Measurements from ENCODE around the gene EAPP.
"Not testable (repeated sequence)": the region's sequence is repeated elsewhere in the genome, so short reads cannot be mapped to it uniquely, and the experiment has no call there.

Gene EAPP

GRCh38 chr14:34522496-34522895 lies 17.0 kb downstream of the EAPP start:
- no peaks in the 10 kb centered on the region for H3K9me3 ChIP-seq (ENCODE audit: severe bottlenecking)
- no peak overlapping the region for H3K27ac ChIP-seq (ENCODE audit: poor library complexity, severe bottlenecking)
- TF ChIP-seq CTCF (IDR thresholded peaks at IDR 0.05; ENCODE audit: poor library complexity, severe bottlenecking) = no peak
- no peak for ATAC-seq (ENCODE audit: low read depth)
- H3K4me1 ChIP-seq (ENCODE audit: insufficient read depth, poor library complexity, severe bottlenecking) = no peaks in the 10 kb centered on the region
- no peaks in the 10 kb centered on the region for H3K27me3 ChIP-seq (ENCODE audit: insufficient read depth, poor library complexity, severe bottlenecking)
- H3K36me3 ChIP-seq (ENCODE audit: low read depth) = peaks cover 93% of the 10 kb centered on the region
- H3K4me3 ChIP-seq (ENCODE audit: severe bottlenecking) = no peak overlapping the region
- no peak for DNase-seq (ENCODE audit: low spot score)

DNA sequence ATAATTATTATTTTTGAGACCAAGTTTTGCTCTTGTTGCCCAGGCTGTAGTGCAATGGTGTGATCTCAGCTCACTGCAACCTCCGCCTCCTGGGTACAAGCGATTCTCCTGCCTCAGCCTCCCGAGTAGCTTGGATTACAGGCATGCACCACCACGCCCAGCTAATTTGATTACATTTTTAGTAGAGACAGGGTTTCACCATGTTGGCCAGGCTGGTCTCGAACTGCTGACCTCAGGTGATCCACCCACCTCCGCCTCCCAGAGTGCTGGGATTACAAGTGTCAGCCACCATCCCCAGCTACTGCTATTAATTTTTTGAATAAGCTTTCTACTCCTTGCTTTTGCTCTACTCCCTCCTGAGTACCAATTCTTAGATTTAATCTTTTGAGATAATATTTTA lies 18.4 kb downstream of the EAPP start:
- peaks cover 89% of the 10 kb centered on the region for H3K36me3 ChIP-seq (ENCODE audit: low read depth)
- H3K27me3 ChIP-seq (ENCODE audit: insufficient read depth, poor library complexity, severe bottlenecking) = not testable (repeated sequence)

GRCh38 chr14:34520304-34520970 lies 19.1 kb downstream of the EAPP start:
- not testable (repeated sequence) for DNase-seq (ENCODE audit: low spot score); H3K27ac ChIP-seq (ENCODE audit: poor library complexity, severe bottlenecking); ATAC-seq (ENCODE audit: low read depth); H3K9me3 ChIP-seq (ENCODE audit: severe bottlenecking); H3K4me3 ChIP-seq (ENCODE audit: severe bottlenecking); H3K4me1 ChIP-seq (ENCODE audit: insufficient read depth, poor library complexity, severe bottlenecking); H3K27me3 ChIP-seq (ENCODE audit: insufficient read depth, poor library complexity, severe bottlenecking)
- H3K36me3 ChIP-seq (ENCODE audit: low read depth) = peaks cover 89% of the 10 kb centered on the region

More for the DNA sequence above, 18.4 kb downstream of the EAPP start:
- not testable (repeated sequence) for DNase-seq (ENCODE audit: low spot score); H3K27ac ChIP-seq (ENCODE audit: poor library complexity, severe bottlenecking); H3K9me3 ChIP-seq (ENCODE audit: severe bottlenecking); H3K4me1 ChIP-seq (ENCODE audit: insufficient read depth, poor library complexity, severe bottlenecking); H3K4me3 ChIP-seq (ENCODE audit: severe bottlenecking); ATAC-seq (ENCODE audit: low read depth)

DNA sequence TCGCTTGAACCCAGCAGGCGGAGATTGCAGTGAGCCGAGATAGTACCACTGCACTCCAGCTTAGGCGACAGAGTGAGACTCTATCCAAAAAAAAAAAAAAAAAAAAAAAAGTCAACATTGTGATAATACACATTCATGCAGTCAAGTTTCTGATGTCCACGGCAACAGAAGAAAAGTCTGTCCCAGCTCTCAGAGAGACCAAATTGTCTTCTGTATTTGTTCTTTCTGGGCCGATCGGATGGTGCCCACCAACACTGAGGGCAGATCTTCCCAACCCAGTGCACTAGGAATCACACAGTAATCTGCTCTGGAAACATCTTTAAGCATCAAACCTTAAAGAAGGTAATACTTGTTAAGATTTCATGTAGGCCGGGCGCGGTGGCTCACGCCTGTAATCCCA lies 31.6 kb downstream of the EAPP start:
- no peak for ATAC-seq (ENCODE audit: low read depth)
- no peak for DNase-seq (ENCODE audit: low spot score)
- no peaks in the 10 kb centered on the region for H3K27me3 ChIP-seq (ENCODE audit: insufficient read depth, poor library complexity, severe bottlenecking)
- TF ChIP-seq CTCF (IDR thresholded peaks at IDR 0.05; ENCODE audit: poor library complexity, severe bottlenecking) = no peak
- no peaks in the 10 kb centered on the region for H3K4me1 ChIP-seq (ENCODE audit: insufficient read depth, poor library complexity, severe bottlenecking)
- no peaks in the 10 kb centered on the region for H3K36me3 ChIP-seq (ENCODE audit: low read depth)
- no peaks in the 10 kb centered on the region for H3K9me3 ChIP-seq (ENCODE audit: severe bottlenecking)
- H3K4me3 ChIP-seq (ENCODE audit: severe bottlenecking) = no peak overlapping the region
- no peak overlapping the region for H3K27ac ChIP-seq (ENCODE audit: poor library complexity, severe bottlenecking)

- Histone ChIP-seq H3K27ac (ENCODE audit: poor library complexity, severe bottlenecking) (no peak overlapping the region), H3K36me3 (ENCODE audit: low read depth) (no peaks in the 10 kb centered on the region), H3K9me3 (ENCODE audit: severe bottlenecking) (no peaks in the 10 kb centered on the region), H3K27me3 (ENCODE audit: insufficient read depth, poor library complexity, severe bottlenecking) (no peaks in the 10 kb centered on the region), H3K4me3 (ENCODE audit: severe bottlenecking) (no peak overlapping the region), H3K4me1 (ENCODE audit: insufficient read depth, poor library complexity, severe bottlenecking) (no peaks in the 10 kb centered on the region)
- no peak for TF ChIP-seq CTCF (IDR thresholded peaks at IDR 0.05; ENCODE audit: poor library complexity, severe bottlenecking)
- DNase-seq (ENCODE audit: low spot score) (no peak), ATAC-seq (ENCODE audit: low read depth) (no peak)
Observed at GRCh38 chr14:34507459-34507858, 32.0 kb downstream of the EAPP start.

GRCh38 chr14:34505124-34505491 lies 34.4 kb downstream of the EAPP start:
- not testable (repeated sequence) for DNase-seq (ENCODE audit: low spot score); ATAC-seq (ENCODE audit: low read depth); H3K36me3 ChIP-seq (ENCODE audit: low read depth); H3K9me3 ChIP-seq (ENCODE audit: severe bottlenecking); H3K27me3 ChIP-seq (ENCODE audit: insufficient read depth, poor library complexity, severe bottlenecking); H3K4me1 ChIP-seq (ENCODE audit: insufficient read depth, poor library complexity, severe bottlenecking); H3K4me3 ChIP-seq (ENCODE audit: severe bottlenecking); H3K27ac ChIP-seq (ENCODE audit: poor library complexity, severe bottlenecking)

DNA sequence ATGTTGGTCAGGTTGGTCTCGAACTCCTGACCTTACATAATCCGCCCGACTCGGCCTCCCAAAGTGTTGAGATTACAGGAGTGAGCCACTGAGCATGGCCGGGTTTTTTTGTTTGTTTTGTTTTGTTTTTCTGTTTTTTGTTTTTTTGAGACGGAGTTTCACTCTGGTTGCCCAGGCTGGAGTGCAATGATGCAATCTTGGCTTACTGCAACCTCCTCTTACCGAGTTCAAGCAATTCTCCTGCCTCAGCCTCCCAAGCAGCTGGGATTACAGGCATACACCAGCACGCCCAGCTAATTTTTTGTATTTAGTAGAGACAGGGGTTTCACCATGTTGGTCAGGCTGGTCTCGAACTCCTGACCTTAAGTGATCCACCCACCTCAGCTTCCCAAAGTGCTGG lies 35.5 kb downstream of the EAPP start:
- ATAC-seq (ENCODE audit: low read depth); H3K4me3 ChIP-seq (ENCODE audit: severe bottlenecking); H3K27me3 ChIP-seq (ENCODE audit: insufficient read depth, poor library complexity, severe bottlenecking); H3K9me3 ChIP-seq (ENCODE audit: severe bottlenecking); H3K36me3 ChIP-seq (ENCODE audit: low read depth); H3K27ac ChIP-seq (ENCODE audit: poor library complexity, severe bottlenecking); DNase-seq (ENCODE audit: low spot score); H3K4me1 ChIP-seq (ENCODE audit: insufficient read depth, poor library complexity, severe bottlenecking): not testable (repeated sequence)
